Natural killer cell (primary cell): ENCODE results near the gene CDK4. TPM values are rescaled to one million over a fixed set of nuclear protein-coding genes. Genes with fewer than 3 reads are reported as not detected.

Experiments used
- ATAC-seq, 3 donors: fragments of 150-1000 bp in 2 of 3; fragments of 200-7000 bp in 1 of 3; cut with Tn5 transposase; 1 replicate in 1 of 3; 2 replicates in 2 of 3; pipeline ENCODE4 v1.10.0; 2021; ENCODE audit warnings: mild to moderate bottlenecking in 2 of 3, moderate library complexity in 2 of 3
- DNase-seq, 2 donors: peaks; one replicate each; pipeline versions ENCODE4 v3.0.0 to v3.0.0-alpha.2; 2013 to 2021; ENCODE audit warnings: mixed read lengths in 1 of 2
- H3K27ac ChIP-seq: one replicate; pipeline ENCODE4 v1.5.1; 2013; ENCODE audit warnings: mild to moderate bottlenecking, low read length
- H3K27me3 ChIP-seq: one replicate; pipeline ENCODE4 v1.6.1; 2013; ENCODE audit warnings: low read length; ENCODE audit not compliant: control insufficient read depth, insufficient read depth
- H3K36me3 ChIP-seq: one replicate; pipeline ENCODE4 v1.6.1; 2013; ENCODE audit warnings: low read length; ENCODE audit not compliant: control insufficient read depth, insufficient read depth
- H3K4me1 ChIP-seq: one replicate; pipeline ENCODE4 v1.6.1; 2013; ENCODE audit warnings: low read length; ENCODE audit not compliant: control insufficient read depth, insufficient read depth
- H3K4me3 ChIP-seq: one replicate; pipeline ENCODE4 v1.5.1; 2013; ENCODE audit warnings: low read length
- H3K9me3 ChIP-seq: one replicate; pipeline ENCODE4 v1.6.1; 2013; ENCODE audit warnings: low read length; ENCODE audit not compliant: control insufficient read depth, insufficient read depth
- H3K27ac Mint-ChIP-seq, 2 donors: one replicate each; pipeline ENCODE4 v1.8.0; 2022; ENCODE audit warnings: mild to moderate bottlenecking in 2 of 2, mixed read lengths in 2 of 2, moderate library complexity in 1 of 2
- H3K27me3 Mint-ChIP-seq, 2 donors: one replicate each; pipeline ENCODE4 v1.8.0; 2022; ENCODE audit warnings: low read depth in 2 of 2, mixed read lengths in 2 of 2
- H3K36me3 Mint-ChIP-seq: one replicate; pipeline ENCODE4 v1.8.0; 2022; ENCODE audit warnings: mixed read lengths
- H3K4me1 Mint-ChIP-seq, 2 donors: one replicate each; pipeline ENCODE4 v1.8.0; 2022; ENCODE audit warnings: mixed read lengths in 2 of 2
- H3K4me3 Mint-ChIP-seq: one replicate; pipeline ENCODE4 v1.8.0; 2022; ENCODE audit warnings: mild to moderate bottlenecking, moderate library complexity, mixed read lengths
- H3K9me3 Mint-ChIP-seq, 2 donors: one replicate each; pipeline ENCODE4 v1.8.0; 2022; ENCODE audit warnings: mixed read lengths in 2 of 2
- CTCF ChIP-seq: fragments of 200-600 bp; IDR thresholded peaks from one replicate; pipeline ENCODE4 v1.8.0; 2022; ENCODE audit warnings: antibody characterized with exemption
- WGBS: methylation state at CpG from one replicate; pipeline ENCODE4 v1.1.7; 2013; ENCODE audit warnings: missing lambda C conversion rate; ENCODE audit not compliant: insufficient coverage; 5-methylcytosine and 5-hydroxymethylcytosine counted together
- intact Hi-C: fragments of 100-400 bp; cut with micrococcal nuclease; formaldehyde crosslinking; loops from one replicate; pipeline ENCODE4 v1.14.2; 2022
- total RNA-seq, 4 donors: library from RNA; stranded (reverse); fragments of 120-200 nt in 1 of 4; gene quantifications; one replicate each; pipeline versions ENCODE4 v1.2.3 to v1.2.4, GENCODE V29; 2013 to 2022

The CDK4 gene
- total RNA-seq, 3 donors from 2014 or later (not counting 1 experiment from before 2014, with no cell fraction given): 30.7 to 39.5 (median 37.7) TPM

GRCh38 chr12:57735952-57736740, 16.0 kb downstream of the CDK4 start:
- Histone ChIP-seq H3K36me3 (peaks cover 66% of the 10 kb centered on the region), H3K27ac (no peak overlapping the region), H3K4me1 (peaks cover 24% of the 10 kb centered on the region), H3K27me3 (no peaks in the 10 kb centered on the region), H3K9me3 (no peaks in the 10 kb centered on the region), H3K4me3 (no peak overlapping the region)
- Mint-ChIP-seq H3K4me1 (peaks cover 35 to 45% of the 10 kb centered on the region in 2 donors), H3K27ac (peak overlapping the region in 1 of 2 donors; percentile 74), H3K36me3 (peaks cover 7% of the 10 kb centered on the region), H3K4me3 (no peak overlapping the region), H3K9me3 (no peaks in the 10 kb centered on the region), H3K27me3 (no peaks in the 10 kb centered on the region)
- TF ChIP-seq CTCF: no peak
- no peak for DNase-seq
- ATAC-seq: no peak
- WGBS: 94% methylated on average over 42 of the region's 49 CpGs
- intact Hi-C loops: no loop called here

- ATAC-seq (no peak), DNase-seq (no peak)
- H3K4me1 Mint-ChIP-seq: peaks cover 27 to 37% of the 10 kb centered on the region in 2 donors
- no peak overlapping the region for H3K4me3 ChIP-seq
- H3K9me3 ChIP-seq: no peaks in the 10 kb centered on the region
- peaks cover 7% of the 10 kb centered on the region for H3K36me3 Mint-ChIP-seq
- H3K9me3 Mint-ChIP-seq: no peaks in the 10 kb centered on the region
- H3K27ac ChIP-seq: no peak overlapping the region
- peaks cover 74% of the 10 kb centered on the region for H3K36me3 ChIP-seq
- no peak for TF ChIP-seq CTCF
- peak overlapping the region; percentile 49 to 50 for H3K27ac Mint-ChIP-seq
- WGBS: 87% methylated on average over 7 of the region's 8 CpGs
- H3K4me3 Mint-ChIP-seq: no peak overlapping the region
- H3K4me1 ChIP-seq: peaks cover 15% of the 10 kb centered on the region
- intact Hi-C loops: no loop called here
- H3K27me3 Mint-ChIP-seq: no peaks in the 10 kb centered on the region
- H3K27me3 ChIP-seq: no peaks in the 10 kb centered on the region
Measured at GRCh38 chr12:57735198-57735855, 16.8 kb downstream of the CDK4 start.

GRCh38 chr12:57734591-57734990, 17.5 kb downstream of the CDK4 start:
- Mint-ChIP-seq H3K4me3 (no peak overlapping the region), H3K9me3 (no peaks in the 10 kb centered on the region), H3K36me3 (peaks cover 7% of the 10 kb centered on the region), H3K27me3 (no peaks in the 10 kb centered on the region), H3K27ac (peak overlapping the region; percentile 49 to 50), H3K4me1 (peaks cover 26 to 36% of the 10 kb centered on the region in 2 donors)
- Histone ChIP-seq H3K36me3 (peaks cover 75% of the 10 kb centered on the region), H3K4me1 (peaks cover 8% of the 10 kb centered on the region), H3K4me3 (no peak overlapping the region), H3K27ac (no peak overlapping the region), H3K9me3 (no peaks in the 10 kb centered on the region), H3K27me3 (no peaks in the 10 kb centered on the region)
- ATAC-seq (no peak), DNase-seq (no peak)
- WGBS: 94% methylated on average over 4 of the region's 4 CpGs
- intact Hi-C loops: no loop called here
- TF ChIP-seq CTCF: no peak
